HEK293 (cell line): ENCODE results near the gene KCNJ8.

Experiments used
- CTCF ChIA-PET: fragments of 350-600 bp; formaldehyde crosslinking; extraction: SDS; loops from one replicate; lab custom pipeline; 2021; ENCODE audit warnings: antibody characterized with exemption; lab: Yijun Ruan, JAX
- POLR2A ChIA-PET: fragments of 300-600 bp; formaldehyde crosslinking; extraction: SDS; loops from one replicate; lab custom pipeline; 2020; ENCODE audit warnings: antibody characterized with exemption, inconsistent platforms; lab: Yijun Ruan, JAX
- H3K27ac ChIP-seq: fragments of 200-500 bp; sonication (Bioruptor generic); 2 replicates; pipeline ENCODE4 v1.5.1; 2014; ENCODE audit warnings: low read depth, low read length, control low read depth, inconsistent platforms; ENCODE audit errors: extremely low read depth
- H3K36me3 ChIP-seq, 2 experiments: fragments of 200-500 bp in 1 of 2; sonication (Bioruptor generic) in 1 of 2; 1 replicate in 1 of 2; 2 replicates in 1 of 2; pipeline ENCODE4 v1.5.1; 2014 to 2017; ENCODE audit warnings: inconsistent platforms in 2 of 2, low read length in 2 of 2; ENCODE audit not compliant: control insufficient read depth in 2 of 2, insufficient read depth in 1 of 2
- H3K4me1 ChIP-seq: fragments of 200-500 bp; sonication (Bioruptor generic); 2 replicates; pipeline ENCODE4 v1.5.1; 2014; ENCODE audit warnings: mild to moderate bottlenecking, low read length, inconsistent platforms; ENCODE audit not compliant: control insufficient read depth, insufficient read depth
- H3K4me3 ChIP-seq: 2 replicates; pipeline ENCODE4 v1.5.1; 2011; ENCODE audit warnings: low read depth, mild to moderate bottlenecking, control low read depth, low read length, moderate library complexity
- H3K9me3 ChIP-seq: fragments of 200-500 bp; sonication (Bioruptor generic); 2 replicates; pipeline ENCODE4 v1.5.1; 2014; ENCODE audit warnings: low read depth, low read length, inconsistent platforms; ENCODE audit not compliant: control insufficient read depth, insufficient read depth
- BCL6B ChIP-seq: fragments of 450-650 bp; formaldehyde crosslinking; IDR thresholded peaks from 2 replicates; pipeline ENCODE4 v1.5.1; 2017; ENCODE audit warnings: missing biosample characterization, missing genetic modification characterization
- IKZF3 ChIP-seq: fragments of 450-650 bp; IDR thresholded peaks from 2 replicates; pipeline ENCODE4 v1.5.0; 2018; ENCODE audit warnings: missing biosample characterization, mild to moderate bottlenecking, missing genetic modification characterization, moderate library complexity
- INSM2 ChIP-seq: fragments of 450-650 bp; formaldehyde crosslinking; IDR thresholded peaks from 2 replicates; pipeline ENCODE4 v1.5.1; 2016; ENCODE audit warnings: missing biosample characterization, missing genetic modification characterization
- KLF8 ChIP-seq: fragments of 450-650 bp; formaldehyde crosslinking; IDR thresholded peaks from 2 replicates; pipeline ENCODE4 v1.5.1; 2016; ENCODE audit warnings: missing biosample characterization, missing genetic modification characterization
- MZF1 ChIP-seq: fragments of 450-650 bp; formaldehyde crosslinking; IDR thresholded peaks from 2 replicates; pipeline ENCODE4 v1.5.1; 2017; ENCODE audit warnings: missing biosample characterization, missing genetic modification characterization, borderline replicate concordance
- PRDM1 ChIP-seq: fragments of 450-650 bp; formaldehyde crosslinking; IDR thresholded peaks from 2 replicates; pipeline ENCODE4; 2016; ENCODE audit warnings: missing biosample characterization, missing genetic modification characterization
- SP7 ChIP-seq: fragments of 450-650 bp; formaldehyde crosslinking; IDR thresholded peaks from 2 replicates; pipeline ENCODE4 v1.5.1; 2016; ENCODE audit warnings: missing biosample characterization, missing genetic modification characterization
- WT1 ChIP-seq: fragments of 450-650 bp; formaldehyde crosslinking; IDR thresholded peaks from 2 replicates; pipeline ENCODE4 v1.5.1; 2016; ENCODE audit warnings: missing biosample characterization, missing genetic modification characterization
- ZBTB20 ChIP-seq: fragments of 450-650 bp; formaldehyde crosslinking; IDR thresholded peaks from 2 replicates; pipeline ENCODE4 v1.5.1; 2016; ENCODE audit warnings: missing biosample characterization, missing genetic modification characterization
- ZBTB7A ChIP-seq: fragments of 450-650 bp; formaldehyde crosslinking; IDR thresholded peaks from 2 replicates; pipeline ENCODE4 v1.5.1; 2016; ENCODE audit warnings: low read depth, missing biosample characterization, missing genetic modification characterization
- ZNF10 ChIP-seq: fragments of 450-650 bp; formaldehyde crosslinking; IDR thresholded peaks from 2 replicates; pipeline ENCODE4 v1.5.1; 2017; ENCODE audit warnings: missing biosample characterization, missing genetic modification characterization
- ZNF140 ChIP-seq: fragments of 450-650 bp; formaldehyde crosslinking; IDR thresholded peaks from 2 replicates; pipeline ENCODE4 v1.5.1; 2016; ENCODE audit warnings: missing biosample characterization, missing genetic modification characterization
- ZNF184 ChIP-seq: fragments of 450-650 bp; IDR thresholded peaks from 2 replicates; pipeline ENCODE4 v1.5.1; 2018; ENCODE audit warnings: missing biosample characterization, mild to moderate bottlenecking, missing genetic modification characterization
- ZNF302 ChIP-seq: fragments of 450-650 bp; formaldehyde crosslinking; IDR thresholded peaks from 2 replicates; pipeline ENCODE4 v1.5.1; 2016; ENCODE audit warnings: missing biosample characterization, missing genetic modification characterization, low read depth
- ZNF311 ChIP-seq: fragments of 450-650 bp; formaldehyde crosslinking; IDR thresholded peaks from 2 replicates; pipeline ENCODE4 v1.5.1; 2017; ENCODE audit warnings: missing biosample characterization, missing genetic modification characterization, borderline replicate concordance
- ZNF324 ChIP-seq: fragments of 450-650 bp; formaldehyde crosslinking; IDR thresholded peaks from 2 replicates; pipeline ENCODE4 v1.5.1; 2016; ENCODE audit warnings: missing biosample characterization, missing genetic modification characterization
- ZNF416 ChIP-seq: fragments of 450-650 bp; formaldehyde crosslinking; IDR thresholded peaks from 2 replicates; pipeline ENCODE4 v1.5.1; 2016; ENCODE audit warnings: missing biosample characterization, missing genetic modification characterization
- ZNF530 ChIP-seq: fragments of 450-650 bp; formaldehyde crosslinking; IDR thresholded peaks from 2 replicates; pipeline ENCODE4 v1.5.1; 2016; ENCODE audit warnings: low read depth, missing biosample characterization, missing genetic modification characterization
- ZNF548 ChIP-seq: fragments of 450-650 bp; formaldehyde crosslinking; IDR thresholded peaks from 2 replicates; pipeline ENCODE4 v1.5.1; 2016; ENCODE audit warnings: missing biosample characterization, missing genetic modification characterization
- ZNF596 ChIP-seq: fragments of 450-650 bp; IDR thresholded peaks from 2 replicates; pipeline ENCODE4 v1.5.0; 2018; ENCODE audit warnings: missing biosample characterization, mild to moderate bottlenecking, missing genetic modification characterization, moderate library complexity
- ZNF626 ChIP-seq: fragments of 450-650 bp; sonication (Bioruptor Pico); formaldehyde crosslinking; IDR thresholded peaks from 2 replicates; pipeline ENCODE4 v1.5.1; 2018; ENCODE audit warnings: missing biosample characterization, missing genetic modification characterization, inconsistent platforms
- ZNF785 ChIP-seq: fragments of 450-650 bp; formaldehyde crosslinking; IDR thresholded peaks from 2 replicates; pipeline ENCODE4 v1.5.1; 2016; ENCODE audit warnings: missing biosample characterization, missing genetic modification characterization
- ZSCAN23 ChIP-seq: fragments of 450-650 bp; formaldehyde crosslinking; IDR thresholded peaks from 2 replicates; pipeline ENCODE4 v1.5.1; 2016; ENCODE audit warnings: missing biosample characterization, missing genetic modification characterization

KCNJ8 gene

GRCh38 chr12:21751517-21751916 lies 23.0 kb downstream of the KCNJ8 start (continued):
- no peak for TF ChIP-seq ZNF324 (tag by site-specific recombination)

- Histone ChIP-seq H3K4me3 (no peak overlapping the region), H3K36me3 (no peaks in the 10 kb centered on the region), H3K9me3 (no peaks in the 10 kb centered on the region), H3K27ac (no peak overlapping the region), H3K4me1 (no peaks in the 10 kb centered on the region)
- ChIA-PET POLR2A (no interaction called here), CTCF (no interaction called here)
- TF ChIP-seq ZBTB7A (tag by site-specific recombination) (no peak), ZNF548 (no peak), ZNF530 (no peak), WT1 (tag by site-specific recombination) (no peak), ZBTB20 (no peak), IKZF3 (no peak), ZNF140 (no peak), ZNF785 (tag by site-specific recombination) (no peak), BCL6B (tag by site-specific recombination) (no peak), ZNF10 (tag by site-specific recombination) (no peak), KLF8 (tag by site-specific recombination) (no peak), SP7 (tag by site-specific recombination) (no peak), ZNF184 (tag by site-specific recombination) (no peak), ZNF302 (tag by site-specific recombination) (no peak), PRDM1 (no peak), MZF1 (tag by site-specific recombination) (no peak), ZNF596 (tag by site-specific recombination) (no peak), ZNF311 (tag by site-specific recombination) (no peak), INSM2 (tag by site-specific recombination) (no peak)
Measured at GRCh38 chr12:21745258-21745657, 29.2 kb downstream of the KCNJ8 start.

GRCh38 chr12:21731144-21731543 lies 43.4 kb downstream of the KCNJ8 start:
- no peak overlapping the region for H3K27ac ChIP-seq
- ChIA-PET POLR2A (no interaction called here), CTCF (interaction anchor here (0.7 kb wide), 1 partner anchor 288 kb away, joined by 3 read pairs; no protein-coding TSS in a partner anchor)
- no peaks in the 10 kb centered on the region for H3K9me3 ChIP-seq
- no peaks in the 10 kb centered on the region for H3K36me3 ChIP-seq
- H3K4me3 ChIP-seq: no peak overlapping the region
- H3K4me1 ChIP-seq: no peaks in the 10 kb centered on the region
- TF ChIP-seq ZNF416 (no peak), ZNF626 (no peak), ZSCAN23 (no peak)
